HTR-8/SVneo (cell line): ENCODE data around the gene SST.

Source experiments
- DNase-seq: peaks from one replicate; pipeline ENCODE4 v3.0.0; 2011; ENCODE audit warnings: low spot score, mixed read lengths; ENCODE audit not compliant: insufficient read length
- FAIRE-seq: peaks from 2 replicates; lab custom pipeline; 2011; peaks lifted over from hg19 to GRCh38; lab: Jason Lieb, UNC

Gene SST

GRCh38 chr3:187639927-187640568 is 30.1 kb downstream of the SST start:
- DNase-seq, result no peak
- no peak for FAIRE-seq

- FAIRE-seq (no peak), DNase-seq (no peak)
Measured at GRCh38 chr3:187636528-187636927, 33.7 kb downstream of the SST start.

DNA sequence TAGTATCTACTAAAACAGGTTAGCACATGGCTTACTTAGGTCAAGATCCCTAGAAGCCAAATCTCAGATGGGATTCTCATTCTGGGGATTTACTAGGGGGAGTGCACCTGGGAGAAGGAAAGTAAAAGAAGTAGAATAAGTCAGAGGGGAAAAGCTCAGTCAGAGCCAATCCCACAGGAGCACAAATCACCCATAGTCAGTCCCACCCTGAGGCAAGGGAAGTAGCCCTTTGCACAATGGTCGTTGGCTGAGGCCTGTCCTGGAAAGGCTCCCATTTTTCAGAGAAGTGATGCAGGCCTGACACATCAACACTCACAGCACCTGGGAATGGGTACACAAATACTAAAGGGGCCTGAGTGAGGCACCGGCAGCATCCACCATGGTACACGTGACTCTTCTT is 39.8 kb downstream of the SST start:
- DNase-seq (no peak), FAIRE-seq (no peak)

DNA sequence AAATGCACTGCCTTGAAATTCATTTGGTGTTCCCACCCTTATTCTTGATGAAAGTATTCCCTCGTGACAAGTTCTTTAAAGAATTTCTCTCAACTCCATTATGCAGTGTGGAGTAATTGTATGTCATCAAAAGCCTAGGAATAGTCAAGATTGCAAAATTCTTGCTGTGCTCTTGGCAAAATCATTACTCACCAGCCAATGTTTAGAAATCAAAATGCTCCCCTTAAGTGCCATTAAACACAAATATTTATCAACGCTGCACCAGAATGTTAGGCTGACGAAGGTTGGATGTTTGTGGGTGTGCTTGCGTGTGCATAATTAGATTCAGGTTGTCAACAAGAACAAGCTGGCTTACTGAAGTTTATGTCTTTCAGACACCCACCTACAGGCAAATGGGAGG is 40.5 kb downstream of the SST start:
- FAIRE-seq (no peak), DNase-seq (no peak)

GRCh38 chr3:187628169-187628568 is 42.0 kb downstream of the SST start:
- DNase-seq (no peak), FAIRE-seq (no peak)

DNA sequence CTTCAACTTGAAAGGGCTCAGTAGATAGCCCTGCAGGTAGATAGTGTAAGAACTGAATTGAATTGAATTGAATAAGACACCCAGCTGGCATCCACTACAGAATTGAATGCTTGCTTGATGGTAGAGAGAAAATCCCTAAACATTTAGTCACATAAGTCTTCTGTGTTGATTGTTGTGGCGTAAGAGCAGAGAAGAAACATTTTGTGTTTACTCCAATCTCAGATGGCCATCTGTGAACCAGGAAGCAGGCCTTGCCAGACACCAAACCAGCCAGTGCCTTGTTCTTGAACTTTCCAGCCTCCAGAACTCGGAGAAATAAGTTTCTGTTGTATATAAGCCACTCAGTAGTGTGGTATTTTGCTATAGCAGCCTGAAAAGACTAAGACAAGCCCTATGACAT is 43.6 kb downstream of the SST start:
- FAIRE-seq (no peak), DNase-seq (no peak)

GRCh38 chr3:187624588-187624987 is 45.6 kb downstream of the SST start:
- DNase-seq (no peak), FAIRE-seq (no peak)

GRCh38 chr3:187623285-187623814 is 46.8 kb downstream of the SST start:
- FAIRE-seq, result no peak
- no peak for DNase-seq

DNA sequence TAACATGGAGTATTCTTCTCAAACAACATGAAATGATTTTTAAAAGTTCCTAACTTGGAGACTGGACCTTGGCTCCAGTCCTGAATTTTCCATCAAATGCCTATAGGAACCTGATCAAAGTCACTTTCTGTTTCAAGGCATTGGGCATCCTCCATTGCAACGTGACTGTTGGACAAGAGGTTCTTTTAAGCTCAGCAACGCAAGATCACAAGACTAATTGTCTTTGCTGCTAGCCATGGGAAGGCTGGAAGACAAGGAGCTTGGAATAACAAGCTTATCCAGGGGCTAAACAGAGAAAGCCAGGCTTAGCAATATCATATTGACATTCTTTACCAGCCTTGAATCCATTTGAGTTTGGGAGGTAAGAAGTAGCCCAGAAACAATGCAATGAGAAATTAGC is 48.3 kb downstream of the SST start:
- DNase-seq (no peak), FAIRE-seq (no peak)

- no peak for DNase-seq
- FAIRE-seq, result no peak
Measured at GRCh38 chr3:187619461-187619860, 50.7 kb downstream of the SST start.
